GM21576 (cell line): Measurements from ENCODE around the gene CAB39L.

Source experiments
- ATAC-seq: cut with Tn5 transposase; IDR thresholded peaks from one replicate; pipeline ENCODE4 v1.9.1; 2021; ENCODE audit warnings: mild to moderate bottlenecking, moderate library complexity; ENCODE audit not compliant: unreplicated experiment

The CAB39L gene

DNA sequence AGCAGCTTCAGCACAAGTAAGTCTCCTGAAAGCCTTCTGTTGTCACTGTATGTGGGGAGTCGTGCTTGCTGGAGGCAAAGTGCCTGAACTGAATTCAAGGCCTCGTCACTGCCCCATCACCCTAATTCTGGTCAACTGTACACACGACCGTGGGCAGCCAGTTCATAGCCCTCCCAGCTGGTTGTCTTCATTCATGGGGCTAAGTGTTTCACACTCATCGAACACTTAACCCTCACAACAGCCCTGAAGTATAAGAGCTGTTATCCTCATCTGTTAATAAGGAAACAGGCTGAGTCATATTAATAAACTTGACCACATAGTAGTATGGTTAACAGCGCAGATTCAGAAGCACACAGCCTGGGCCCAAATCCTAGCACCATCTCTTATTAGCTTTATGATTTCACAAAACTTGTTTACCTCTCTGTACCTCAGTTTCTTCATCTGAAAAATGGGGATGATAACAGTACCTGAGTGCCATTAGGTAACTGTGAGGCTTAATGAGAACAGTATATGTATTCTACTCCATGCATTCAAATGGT is 129.5 kb downstream of the CAB39L start:
- no peak for ATAC-seq

DNA sequence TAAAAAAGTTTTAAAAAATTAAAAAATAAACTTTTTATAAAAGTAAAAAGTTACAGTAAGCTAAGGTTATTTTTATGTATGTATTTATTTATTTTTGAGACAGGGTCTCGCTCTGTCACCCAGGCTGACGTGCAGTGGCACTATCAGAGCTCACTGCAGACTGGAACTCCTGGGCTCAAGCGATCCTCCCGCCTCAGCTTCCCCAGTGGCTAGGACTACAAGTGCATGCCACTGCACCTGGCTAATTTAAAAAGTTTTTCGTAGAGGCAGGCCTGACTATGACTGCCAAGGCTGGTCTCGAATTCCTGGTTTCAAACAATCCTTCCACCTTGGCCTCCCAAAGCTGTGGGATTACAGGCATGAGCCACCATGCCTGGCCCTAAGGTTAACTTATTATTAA is 132.0 kb downstream of the CAB39L start:
- no peak for ATAC-seq

DNA sequence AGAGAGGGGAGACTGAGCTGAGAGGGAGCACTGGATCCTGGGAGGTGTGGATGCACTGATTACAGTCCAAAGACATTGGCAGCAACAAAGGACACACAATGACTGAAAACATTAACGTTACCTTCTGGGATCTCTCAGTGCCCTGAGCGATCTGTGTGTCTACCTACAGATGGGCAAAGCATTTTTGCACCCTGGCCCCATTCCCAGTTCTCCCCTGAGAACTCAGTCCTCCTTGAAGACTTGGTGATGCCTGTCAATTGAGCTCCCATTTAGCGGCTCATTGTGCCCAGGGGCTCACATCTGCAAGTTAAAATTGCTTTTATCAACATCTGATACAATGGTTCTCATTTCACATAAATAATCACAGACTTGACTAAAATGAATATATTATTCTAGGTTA is 133.6 kb downstream of the CAB39L start:
- no peak for ATAC-seq

DNA sequence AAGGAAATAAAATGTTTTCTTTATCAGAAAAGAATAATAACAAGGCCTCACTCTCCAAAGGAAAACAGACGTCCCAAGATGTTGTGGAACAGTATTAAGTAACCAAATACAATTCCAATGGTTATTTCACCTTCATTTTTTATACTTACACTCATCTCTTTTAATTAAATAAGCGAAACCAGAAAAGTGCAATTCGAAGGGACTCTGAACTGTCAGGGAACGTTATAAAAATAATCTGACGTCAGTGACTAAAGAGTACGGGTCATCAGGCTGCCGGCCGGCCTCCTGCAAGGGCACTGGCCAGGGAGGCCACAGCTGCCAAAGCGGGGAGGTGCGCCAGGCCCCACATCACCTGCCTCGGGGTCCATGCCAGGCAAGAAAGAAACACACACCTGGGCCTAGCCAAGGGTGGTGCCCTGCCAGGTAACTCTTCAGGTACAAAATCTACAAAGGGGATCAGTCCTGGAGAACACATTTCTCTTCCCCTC is 134.9 kb downstream of the CAB39L start:
- no peak for ATAC-seq

DNA sequence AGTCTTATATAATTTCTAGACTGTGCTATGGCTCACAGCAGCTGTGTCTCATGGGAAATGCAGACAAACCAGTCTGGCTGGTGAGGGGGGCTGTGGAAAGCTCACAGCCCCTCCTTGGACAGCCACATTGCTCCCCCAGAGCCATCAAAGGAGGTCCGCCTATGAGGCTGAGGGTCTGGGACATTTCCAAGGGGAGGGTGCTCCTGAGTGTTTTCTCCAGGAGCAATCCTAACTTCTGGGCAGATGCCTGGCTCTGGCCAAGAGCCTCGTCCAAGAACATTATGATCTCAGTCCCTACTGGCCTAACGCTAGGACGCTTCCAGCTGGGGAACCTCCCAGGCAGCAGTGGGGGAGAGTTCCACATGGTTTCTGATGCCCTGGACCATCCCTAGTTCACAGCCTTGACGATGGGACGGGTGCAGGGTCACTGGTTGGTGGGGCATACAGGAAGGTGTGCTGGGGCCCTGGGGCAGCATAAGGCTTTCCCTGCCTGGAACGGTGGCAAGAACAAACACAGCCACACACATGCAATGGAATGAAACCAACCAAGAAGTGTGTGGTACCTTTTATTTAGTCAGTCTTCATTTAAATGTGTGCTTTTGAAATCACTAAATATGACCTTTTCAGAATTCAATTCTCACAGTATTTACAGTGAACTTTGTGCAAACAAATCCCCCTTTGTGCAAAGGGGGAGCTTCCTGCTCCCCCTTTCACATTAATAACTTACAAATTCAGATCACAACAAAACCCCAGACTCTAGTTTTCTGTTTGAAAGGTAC is 135.6 kb downstream of the CAB39L start:
- no peak for ATAC-seq

DNA sequence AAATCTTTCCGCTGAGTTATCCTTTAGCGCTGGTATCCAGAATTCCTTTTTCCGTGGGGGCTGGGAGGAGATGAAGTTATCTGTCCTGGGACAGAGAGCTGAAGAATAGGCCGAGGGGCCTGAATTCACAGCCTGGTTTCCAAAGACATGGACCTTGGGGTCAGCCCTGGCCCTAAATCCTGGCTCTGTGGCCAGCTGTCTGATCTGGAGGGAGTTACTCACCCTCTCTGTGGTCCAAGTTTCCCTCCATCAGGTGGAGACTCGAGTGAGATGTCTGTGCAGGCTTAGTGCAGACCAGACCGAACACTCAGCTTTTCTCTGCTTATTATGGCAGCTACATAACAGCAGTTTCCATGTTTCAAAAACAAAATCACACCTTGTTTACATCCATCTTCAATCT is 136.5 kb downstream of the CAB39L start:
- no peak for ATAC-seq

DNA sequence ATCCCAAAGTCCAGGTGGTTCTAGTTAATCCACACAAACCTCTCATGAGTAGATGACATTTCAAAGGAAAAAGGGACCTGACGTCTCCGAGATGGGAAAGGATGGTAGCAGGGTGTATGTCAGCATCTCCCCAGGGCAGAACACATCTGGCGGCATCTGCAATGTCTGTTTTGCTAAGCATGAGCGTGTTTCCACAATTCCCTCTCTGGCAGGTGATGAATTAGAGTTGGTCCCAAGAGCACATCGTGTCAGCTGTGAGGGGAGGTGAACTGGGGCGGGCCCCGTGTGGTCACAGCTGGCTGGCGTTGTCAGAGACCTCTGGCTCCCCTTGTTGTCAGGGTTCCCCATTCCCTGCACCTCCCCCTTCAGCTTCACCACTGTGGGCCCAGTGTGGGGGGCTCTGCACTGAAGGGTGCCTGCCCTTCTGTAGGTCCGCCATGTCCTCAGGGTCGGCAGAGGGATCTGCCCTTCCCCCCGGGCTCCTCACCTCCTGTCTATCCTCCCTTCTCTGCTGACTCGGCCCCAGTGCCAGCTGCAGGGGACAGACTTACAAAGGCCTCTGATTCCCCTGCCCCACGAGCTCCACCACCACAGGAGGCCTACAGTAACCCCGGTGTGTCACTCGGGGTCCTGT is 138.0 kb downstream of the CAB39L start:
- no peak for ATAC-seq

DNA sequence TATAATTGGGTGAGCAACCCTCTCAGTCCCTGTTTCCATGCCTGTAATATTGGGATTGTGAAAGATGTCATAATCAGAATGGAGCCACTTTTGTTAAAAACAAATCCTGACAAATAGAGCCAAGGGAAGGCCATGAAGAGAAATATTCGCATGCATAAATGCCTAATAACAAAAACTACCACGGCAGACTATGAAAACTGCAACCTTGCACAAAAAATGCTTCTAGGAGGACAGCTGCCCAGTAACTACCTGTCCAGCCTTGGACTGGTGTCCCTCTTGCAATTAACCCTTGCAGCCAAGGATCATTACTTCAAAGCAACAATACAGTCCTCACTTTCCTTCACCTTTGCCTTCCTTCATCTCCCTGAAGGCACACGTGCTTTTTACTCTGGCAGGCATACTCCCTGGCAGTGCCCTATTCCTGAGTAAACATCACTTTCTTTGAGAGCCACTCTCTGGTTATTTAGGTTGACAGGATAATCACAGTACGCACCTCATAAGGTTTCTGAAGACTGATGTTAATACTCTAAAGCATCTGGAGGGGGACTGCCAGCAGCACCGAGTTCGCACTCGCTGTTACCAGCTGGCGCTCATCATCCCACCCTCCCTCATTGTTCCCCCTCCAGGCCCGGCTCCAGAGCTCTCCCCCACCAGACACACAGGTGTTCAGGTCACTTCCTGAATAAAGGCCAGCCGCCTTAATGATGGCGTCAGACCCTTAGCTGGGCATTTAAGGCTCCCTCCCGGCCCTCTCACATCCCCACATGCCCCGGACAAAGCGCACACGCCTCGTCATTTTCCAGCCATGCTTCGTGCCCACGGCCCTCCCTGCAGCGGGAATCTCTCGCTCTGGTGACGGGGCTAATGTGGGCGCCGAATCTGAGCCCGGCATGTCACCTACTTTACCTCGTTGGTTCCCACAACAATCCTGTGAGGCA is 138.8 kb downstream of the CAB39L start:
- no peak for ATAC-seq

DNA sequence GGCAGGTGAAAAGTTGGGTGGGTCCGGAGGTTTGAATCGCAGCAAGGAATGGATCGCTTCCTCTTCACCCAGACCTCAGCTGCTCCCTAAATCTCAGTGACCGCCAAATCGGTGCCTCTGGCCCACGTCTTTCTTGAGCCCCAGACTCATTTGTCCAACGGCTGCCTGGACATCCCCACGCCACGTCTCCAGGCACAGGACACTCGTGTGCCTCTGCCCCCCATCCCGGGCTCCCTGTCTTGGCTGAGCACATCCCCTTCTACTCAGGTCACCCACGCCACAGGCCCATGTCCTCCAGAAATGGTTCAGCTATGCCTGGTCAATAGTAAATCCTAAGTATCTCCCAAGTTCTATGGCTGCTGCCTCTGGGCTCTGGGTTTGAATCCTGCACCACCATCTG is 139.5 kb downstream of the CAB39L start:
- no peak for ATAC-seq

DNA sequence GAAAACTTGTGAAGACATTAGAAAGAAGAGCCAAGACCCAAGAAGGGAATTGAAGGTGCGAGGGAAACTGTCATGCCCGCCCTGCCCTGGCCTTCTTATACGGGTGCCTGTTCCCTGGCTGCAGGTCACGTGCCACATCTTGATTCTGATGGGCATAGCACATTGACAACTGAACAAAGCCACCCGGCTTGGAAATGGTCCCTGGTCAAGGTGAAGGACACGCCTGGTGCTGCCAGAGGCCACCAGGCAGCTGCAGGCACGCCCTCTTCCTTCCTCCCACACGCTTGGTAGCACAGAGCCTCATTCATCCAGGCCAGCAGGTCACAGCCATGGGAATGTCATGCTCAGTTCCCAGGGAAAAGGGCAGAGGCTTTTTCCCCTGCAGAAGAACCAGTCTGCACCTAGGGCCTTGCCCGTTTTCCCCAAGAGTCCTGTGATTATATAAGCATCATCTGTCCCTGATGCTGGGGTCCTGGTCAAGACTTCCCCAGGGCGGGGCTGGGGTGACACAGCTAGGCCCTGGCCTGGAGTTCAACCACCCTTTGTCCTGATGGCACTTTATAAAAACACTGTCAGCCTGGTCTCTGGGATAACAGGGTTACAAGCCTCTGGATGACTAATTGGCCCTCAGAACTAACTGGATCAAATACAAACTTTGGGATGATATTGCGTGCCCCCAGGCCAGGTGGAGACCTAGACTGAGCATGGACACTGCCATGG is 140.2 kb downstream of the CAB39L start:
- no peak for ATAC-seq

DNA sequence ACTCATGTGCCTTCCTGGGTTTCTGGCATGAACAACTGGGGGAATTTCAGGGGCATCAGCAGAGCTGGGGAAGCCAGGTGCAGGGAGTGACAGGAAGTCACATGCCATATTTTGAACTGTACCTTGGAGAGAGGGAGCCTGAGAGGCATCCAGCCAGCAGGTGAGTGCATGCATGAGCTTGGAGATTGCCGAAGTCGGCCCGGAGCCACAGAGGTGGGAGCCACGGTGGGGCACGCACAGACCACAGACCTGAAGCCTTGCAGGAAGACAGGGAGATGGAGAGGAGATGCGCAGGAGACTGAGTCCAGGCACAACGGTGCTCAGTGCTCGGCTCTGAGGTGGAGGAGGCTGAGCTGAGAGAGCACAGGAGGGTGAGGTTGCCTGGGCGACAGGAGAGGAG is 141.0 kb downstream of the CAB39L start:
- ATAC-seq: no peak

DNA sequence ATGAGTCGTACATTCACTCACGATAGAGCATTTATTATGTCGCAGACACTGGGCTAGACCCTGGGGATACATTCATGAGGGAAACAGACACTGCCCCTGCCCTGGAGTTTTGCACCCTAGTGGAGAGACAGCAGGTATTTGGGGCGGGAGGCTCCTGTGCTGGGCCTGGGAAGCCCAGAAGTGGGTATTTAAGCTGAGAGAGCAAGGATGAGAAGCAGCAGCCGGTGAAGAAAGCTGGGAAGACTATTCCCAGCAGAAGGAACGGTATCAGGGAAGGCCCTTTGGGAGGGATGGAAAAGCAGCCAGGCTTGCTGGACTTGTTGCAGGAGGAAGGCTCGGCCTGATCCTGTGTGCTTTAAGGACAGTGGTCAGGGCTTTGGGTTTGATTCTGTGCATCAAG is 141.6 kb downstream of the CAB39L start:
- no peak for ATAC-seq

DNA sequence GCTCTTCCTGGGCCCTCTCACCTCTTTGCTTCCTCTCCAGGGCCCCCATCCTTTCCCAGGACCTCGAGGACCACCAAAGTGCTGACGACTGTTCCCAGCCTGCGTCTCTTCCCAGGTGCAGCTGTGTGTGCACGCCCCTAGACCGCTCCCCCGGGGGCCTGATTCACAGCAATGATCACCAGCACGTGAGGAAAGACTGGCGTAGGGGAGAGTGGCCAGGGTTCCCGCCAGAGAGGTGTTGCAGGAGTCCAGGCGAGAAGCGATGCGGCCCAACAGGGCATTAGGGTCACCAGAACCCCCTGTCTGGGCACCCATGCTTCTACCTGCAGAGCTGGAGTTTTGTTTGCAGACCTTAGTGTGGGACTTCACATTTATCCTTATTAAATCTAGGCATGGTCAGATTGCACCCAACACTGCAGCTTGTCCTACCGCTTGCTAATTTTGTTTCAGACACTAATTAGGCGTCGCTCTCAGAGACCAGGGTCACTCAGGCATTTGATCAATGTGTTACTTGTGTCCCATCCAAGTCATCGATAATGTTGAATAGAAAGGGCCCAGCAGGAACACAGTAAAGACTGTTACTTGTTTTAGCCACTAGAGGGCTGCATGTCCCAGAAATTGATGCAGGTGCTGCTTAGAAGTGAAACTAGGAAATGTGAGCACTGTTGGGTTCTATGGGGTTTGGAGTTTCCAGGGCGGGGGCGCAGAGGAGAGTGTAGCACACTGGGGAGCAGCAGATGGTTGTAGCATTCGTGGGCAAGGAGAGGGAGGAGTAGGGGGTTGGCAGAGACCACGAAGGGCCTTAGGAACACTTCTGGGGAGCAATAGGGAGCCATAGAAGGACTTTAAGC is 142.9 kb downstream of the CAB39L start:
- peak; percentile 84 for ATAC-seq

DNA sequence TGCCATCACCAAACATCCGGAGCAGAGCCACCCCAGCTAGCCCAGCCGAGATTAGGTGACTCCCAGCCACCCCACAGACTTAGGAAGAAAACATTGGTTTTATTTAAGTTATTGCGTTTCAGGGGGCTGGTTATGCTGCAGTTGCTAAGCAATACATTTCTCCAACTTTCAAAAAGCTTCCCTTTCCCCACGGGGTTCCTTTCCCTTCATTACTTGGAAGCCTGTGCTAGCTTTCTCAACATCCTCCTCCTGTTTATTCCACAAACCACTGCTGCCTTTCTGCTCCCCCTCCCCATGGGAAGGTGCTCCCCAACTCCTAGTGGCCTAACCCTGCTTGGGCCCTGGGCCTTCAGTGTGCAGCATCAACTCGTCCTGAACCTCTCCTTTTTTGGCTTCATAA is 143.6 kb downstream of the CAB39L start:
- ATAC-seq: no peak

DNA sequence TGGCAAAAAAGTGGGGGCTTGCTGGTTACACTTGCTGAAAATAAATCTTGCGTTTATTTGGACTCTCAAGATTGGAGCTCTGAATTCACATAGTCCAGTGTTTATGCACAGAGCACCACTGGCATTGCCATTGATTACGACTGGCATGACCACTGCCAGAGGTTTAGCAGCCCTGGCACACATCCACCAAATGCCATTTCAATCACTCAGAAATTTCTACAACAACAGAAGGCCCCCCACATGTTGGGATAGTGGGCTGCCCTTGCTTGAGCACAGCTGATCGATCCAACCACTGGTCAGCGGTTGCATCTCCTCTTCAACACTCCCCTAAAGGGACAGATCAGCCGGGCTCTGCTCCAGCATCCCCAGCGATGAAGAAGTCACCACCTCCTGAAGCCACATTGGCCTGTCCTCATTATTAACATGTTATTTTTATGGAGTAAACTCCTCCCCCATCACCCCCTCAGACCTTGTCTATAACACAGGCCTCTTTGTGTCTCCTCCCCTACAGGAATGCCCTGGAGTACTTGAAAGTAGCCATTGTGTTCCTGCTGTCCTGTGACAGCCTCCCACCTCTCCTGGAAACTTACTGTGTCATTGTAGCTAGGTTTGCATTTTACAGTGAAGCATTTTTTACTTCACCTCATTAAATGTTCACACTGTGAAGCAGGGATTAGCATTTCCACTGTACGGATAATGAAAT is 144.8 kb downstream of the CAB39L start:
- no peak for ATAC-seq

DNA sequence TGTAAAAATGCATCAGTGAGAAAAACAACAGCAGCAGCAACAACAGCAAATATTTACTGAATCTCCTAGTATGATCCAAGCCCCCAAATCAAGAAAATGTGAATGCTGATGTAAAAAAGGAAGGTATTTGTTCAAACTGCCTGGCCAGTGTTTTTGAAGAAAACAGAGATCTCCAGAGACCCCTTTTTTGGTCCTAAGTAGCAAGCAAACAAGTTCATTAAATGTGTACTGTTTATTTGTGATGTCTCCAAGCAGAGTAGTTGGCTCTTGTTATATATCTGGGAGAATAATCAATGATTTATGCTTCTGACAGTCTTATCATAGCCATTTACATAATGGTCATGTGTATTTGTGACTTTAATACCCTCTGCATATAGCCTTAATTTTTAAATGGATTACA is 145.4 kb downstream of the CAB39L start:
- no peak for ATAC-seq

DNA sequence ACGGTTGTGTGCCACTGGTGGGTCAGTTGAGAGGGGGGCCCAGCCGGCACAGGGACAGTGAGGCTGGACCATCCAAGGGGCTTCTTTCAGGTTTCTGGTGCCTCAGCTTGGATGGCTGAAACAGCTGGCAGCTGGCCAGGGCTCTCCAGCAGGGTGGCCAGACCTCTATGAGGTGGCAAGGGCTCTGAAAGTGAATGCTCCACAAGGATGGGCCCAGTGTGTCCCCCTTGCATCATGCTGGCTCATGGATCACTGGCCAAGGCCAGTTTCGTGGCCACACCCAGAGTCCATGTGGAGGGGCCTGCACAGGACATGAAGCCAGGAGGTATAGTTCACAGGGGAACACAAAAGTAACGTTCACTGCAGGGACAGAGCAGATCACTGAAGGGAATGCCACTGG is 146.5 kb downstream of the CAB39L start:
- no peak for ATAC-seq

DNA sequence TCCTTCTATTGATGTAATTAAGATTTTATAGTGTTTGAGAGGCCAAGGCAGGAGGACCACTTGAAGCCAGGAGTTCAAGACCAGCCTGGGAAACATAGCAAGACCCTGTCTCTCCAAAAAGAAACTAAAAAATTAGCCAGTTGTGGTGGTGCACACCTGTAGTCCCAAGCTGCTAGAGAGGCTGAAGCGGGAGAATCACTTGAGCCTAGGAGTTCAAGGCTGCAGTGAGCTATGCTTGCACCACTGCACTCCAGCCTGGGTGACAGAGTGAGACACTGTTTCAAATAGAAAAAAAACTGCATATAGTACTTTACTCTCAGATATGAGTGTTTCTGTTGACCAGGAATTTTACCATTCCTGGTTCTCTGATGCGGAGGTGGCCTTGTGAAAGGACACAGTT is 147.2 kb downstream of the CAB39L start:
- ATAC-seq: no peak

DNA sequence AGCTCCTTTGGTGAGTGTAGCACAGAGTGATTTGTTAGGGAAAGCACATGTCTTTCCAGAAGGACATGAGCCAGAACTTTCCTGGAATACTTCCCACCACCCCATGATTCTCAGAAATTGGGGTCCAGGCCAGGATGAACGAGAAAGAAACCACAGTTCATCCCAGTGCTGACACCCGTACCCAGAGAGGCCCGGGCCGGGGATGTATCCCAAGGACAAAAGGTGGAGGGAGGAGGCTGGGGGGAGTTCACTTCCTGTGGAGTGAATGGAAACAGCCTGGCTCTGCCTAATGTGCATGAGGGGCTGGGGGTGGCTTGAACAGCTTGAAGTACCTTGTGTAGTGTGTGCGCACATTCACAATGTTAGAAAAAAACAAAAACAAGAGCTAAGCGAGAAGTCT is 148.6 kb downstream of the CAB39L start:
- ATAC-seq: no peak
